AG09309 (cell line): ENCODE measurements around the gene NINJ2.

Source experiments
- DNase-seq: peaks from one replicate; pipeline ENCODE4 v3.0.0-alpha.2; 2010; ENCODE audit warnings: low read depth
- H3K4me3 ChIP-seq: 2 replicates; pipeline ENCODE4 v1.5.1; 2011; ENCODE audit warnings: mild to moderate bottlenecking, low read depth, low read length, moderate library complexity; ENCODE audit not compliant: control insufficient read depth
- TF ChIP-seq, protein P1 (sequence below): IDR thresholded peaks from 2 replicates; pipeline ENCODE4 v1.5.1; 2011; ENCODE audit warnings: mild to moderate bottlenecking, low read depth, low read length, inconsistent platforms; ENCODE audit not compliant: insufficient read depth, control insufficient read depth; ENCODE audit errors: missing control alignments

The NINJ2 gene

GRCh38 chr12:607541-608001, 55.7 kb downstream of the NINJ2 start:
- no peak overlapping the region for H3K4me3 ChIP-seq

GRCh38 chr12:604956-605355, 58.3 kb downstream of the NINJ2 start:
- TF ChIP-seq, protein P1, sequence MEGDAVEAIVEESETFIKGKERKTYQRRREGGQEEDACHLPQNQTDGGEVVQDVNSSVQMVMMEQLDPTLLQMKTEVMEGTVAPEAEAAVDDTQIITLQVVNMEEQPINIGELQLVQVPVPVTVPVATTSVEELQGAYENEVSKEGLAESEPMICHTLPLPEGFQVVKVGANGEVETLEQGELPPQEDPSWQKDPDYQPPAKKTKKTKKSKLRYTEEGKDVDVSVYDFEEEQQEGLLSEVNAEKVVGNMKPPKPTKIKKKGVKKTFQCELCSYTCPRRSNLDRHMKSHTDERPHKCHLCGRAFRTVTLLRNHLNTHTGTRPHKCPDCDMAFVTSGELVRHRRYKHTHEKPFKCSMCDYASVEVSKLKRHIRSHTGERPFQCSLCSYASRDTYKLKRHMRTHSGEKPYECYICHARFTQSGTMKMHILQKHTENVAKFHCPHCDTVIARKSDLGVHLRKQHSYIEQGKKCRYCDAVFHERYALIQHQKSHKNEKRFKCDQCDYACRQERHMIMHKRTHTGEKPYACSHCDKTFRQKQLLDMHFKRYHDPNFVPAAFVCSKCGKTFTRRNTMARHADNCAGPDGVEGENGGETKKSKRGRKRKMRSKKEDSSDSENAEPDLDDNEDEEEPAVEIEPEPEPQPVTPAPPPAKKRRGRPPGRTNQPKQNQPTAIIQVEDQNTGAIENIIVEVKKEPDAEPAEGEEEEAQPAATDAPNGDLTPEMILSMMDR = no peak
- no peak for DNase-seq
- H3K4me3 ChIP-seq = no peak overlapping the region

More at GRCh38 chr12:607541-608001, 55.7 kb downstream of the NINJ2 start:
- TF ChIP-seq, protein P1 = no peak
- DNase-seq = no peak

- DNase-seq = no peak
- TF ChIP-seq, protein P1 = no peak
- H3K4me3 ChIP-seq = no peak overlapping the region
Observed at GRCh38 chr12:602700-603068, 60.6 kb downstream of the NINJ2 start.

DNA sequence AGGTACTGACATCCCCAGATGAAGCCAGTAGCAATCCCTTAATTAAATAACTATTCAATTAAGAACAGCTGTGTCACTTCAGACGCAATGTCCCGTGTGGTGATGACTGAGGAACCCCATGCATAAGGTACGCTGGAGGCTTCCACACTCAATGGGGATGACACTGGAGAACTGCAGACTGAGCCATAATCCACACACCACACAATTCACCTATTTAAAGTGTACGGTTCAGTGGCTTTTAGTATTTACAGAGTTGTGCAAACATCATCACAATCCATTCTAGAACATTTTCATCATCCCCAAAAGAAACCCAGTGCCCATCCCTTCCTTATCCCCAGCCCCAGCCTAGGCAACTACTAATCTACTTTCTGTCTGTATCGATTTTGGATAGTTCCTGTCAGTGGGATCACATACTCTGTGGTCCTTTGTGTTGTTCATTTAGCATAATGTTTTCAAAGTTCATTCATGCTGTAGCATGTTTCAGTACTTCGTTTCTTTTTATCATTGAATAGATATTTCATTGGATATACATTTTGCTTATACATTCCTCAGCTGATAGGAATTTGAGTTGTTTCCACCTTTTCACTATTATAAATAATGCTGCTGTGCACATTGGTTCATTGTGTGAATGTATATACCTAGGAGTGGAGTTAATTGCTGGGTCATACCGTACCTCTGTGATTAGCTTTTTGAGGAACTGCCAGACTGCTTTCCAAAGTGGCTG, 61.1 kb downstream of the NINJ2 start:
- no peak overlapping the region for H3K4me3 ChIP-seq
- TF ChIP-seq, protein P1 = no peak
- no peak for DNase-seq

DNA sequence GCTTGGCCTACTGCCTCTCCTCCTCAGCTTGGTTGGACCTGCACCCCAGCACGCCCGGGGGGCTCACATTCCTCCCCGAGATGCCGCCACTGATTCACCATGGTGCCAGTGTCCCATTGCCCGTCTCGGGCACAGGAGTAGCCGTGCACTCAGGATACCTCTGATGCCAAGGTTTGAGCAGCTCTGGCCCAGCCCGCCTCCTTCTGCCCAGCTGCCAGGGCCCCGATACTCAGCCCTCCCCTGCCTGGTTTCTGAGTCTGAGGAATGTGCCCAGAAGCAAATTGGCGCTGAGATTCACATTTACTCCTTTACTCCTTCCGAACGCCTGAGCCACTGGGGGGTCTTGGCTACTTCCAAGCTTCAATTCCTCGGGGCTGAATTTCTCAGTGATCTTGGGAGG, 63.5 kb downstream of the NINJ2 start:
- H3K4me3 ChIP-seq = no peak overlapping the region
- no peak for DNase-seq
- TF ChIP-seq, protein P1 = no peak

DNA sequence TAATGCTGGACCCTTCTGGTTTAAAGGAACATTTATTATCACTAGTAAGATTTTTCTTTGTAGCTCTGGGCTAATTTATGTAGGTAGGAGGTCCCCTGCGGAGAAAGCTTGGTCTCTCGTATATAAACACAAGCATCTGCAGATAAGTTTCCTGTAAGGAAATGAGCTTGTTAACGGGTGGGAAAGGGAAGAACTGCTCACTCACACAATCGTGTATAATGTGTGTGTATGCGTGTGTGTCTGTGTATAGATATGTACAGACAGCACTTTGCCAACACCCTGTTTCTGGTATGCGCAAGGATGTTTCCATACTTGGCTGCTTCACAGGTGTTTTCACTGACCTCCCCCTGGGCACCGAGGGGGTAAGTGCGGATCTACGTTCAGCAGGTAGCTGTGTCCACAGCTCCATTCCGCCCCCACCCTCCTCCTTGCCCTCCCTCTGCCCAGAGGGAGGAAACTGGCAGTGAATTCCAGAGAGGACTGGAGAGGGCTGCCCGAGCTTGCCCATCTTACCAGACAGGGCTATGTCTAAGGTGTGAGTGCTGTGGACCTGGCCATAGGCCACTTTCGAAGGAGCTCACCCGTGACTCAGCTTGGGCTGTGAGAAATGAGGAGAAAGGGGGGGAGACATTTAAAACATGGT, 65.2 kb downstream of the NINJ2 start:
- H3K4me3 ChIP-seq = no peak overlapping the region
- no peak for DNase-seq
- TF ChIP-seq, protein P1 = no peak
